IMR-90 (cell line): ENCODE measurements around the gene PPP1R10. TPM values are rescaled to one million over a fixed set of nuclear protein-coding genes. Genes with fewer than 3 reads are reported as not detected.

Experiments
- CTCF ChIP-seq: conservative IDR thresholded peaks from 2 replicates; pipeline ENCODE4 v1.5.1; 2012; ENCODE audit warnings: mild to moderate bottlenecking, low read depth, low read length, improper control_type of control experiment
- polyA plus RNA-seq, 3 experiments: library from polyadenylated mRNA; depleted of rRNA; stranded (reverse); fragments of >200 nt; gene quantifications; 2 replicates each; pipeline ENCODE4 v1.2.3, GENCODE V29; 2012; ENCODE audit warnings: low replicate concordance in 1 of 3
- total RNA-seq: library from RNA; depleted of rRNA; stranded (reverse); fragments of >200 nt; gene quantifications from 2 replicates; pipeline ENCODE4 v1.2.3, GENCODE V29; 2012

PPP1R10 gene
- total and polyA plus RNA-seq, 2 of the 4 experiments (the other 2 are of a cell fraction) = 18.8 to 21.2 TPM

- no peak for TF ChIP-seq CTCF
Observed at GRCh38 chr6:30614044-30614842, 2.8 kb downstream of the PPP1R10 start (continued).
